ENCODE data around the gene LTB4R. TPM values are rescaled to one million over a fixed set of nuclear protein-coding genes. Genes with fewer than 3 reads are reported as not detected.
"Not testable (repeated sequence)": the region's sequence is repeated elsewhere in the genome, so short reads cannot be mapped to it uniquely, and the experiment has no call there.

Gene LTB4R
- polyA plus RNA-seq, 4 donors, result 2.6 to 4.7 (median 3.8) TPM

- DNase-seq (ENCODE audit: low read depth in 4 of 4, low spot score in 3 of 4), result no peak
These were observed 27.5 kb downstream of the LTB4R start for GRCh38 chr14:24338843-24339242.

- no peak for DNase-seq (ENCODE audit: low read depth in 4 of 4, low spot score in 3 of 4)
These were observed 28.2 kb downstream of the LTB4R start, which contains the start of gene RIPK3 for GRCh38 chr14:24339284-24340151. RIPK3 (minus strand) TSS chr14:24339991; CDS start chr14:24339826, 165 bp downstream.

GRCh38 chr14:24340606-24341005 lies 29.3 kb downstream of the LTB4R start:
- DNase-seq (ENCODE audit: low read depth in 4 of 4, low spot score in 3 of 4), result no peak

GRCh38 chr14:24342889-24343288 lies 31.6 kb downstream of the LTB4R start:
- no peak for DNase-seq (ENCODE audit: low read depth in 4 of 4, low spot score in 3 of 4)

GRCh38 chr14:24343795-24344660 lies 32.7 kb downstream of the LTB4R start:
- DNase-seq (ENCODE audit: low read depth in 4 of 4, low spot score in 3 of 4), result no peak

- DNase-seq (ENCODE audit: low read depth in 4 of 4, low spot score in 3 of 4), result no peak
These were observed 35.8 kb downstream of the LTB4R start for GRCh38 chr14:24347134-24347533.

GRCh38 chr14:24348186-24348585 lies 36.9 kb downstream of the LTB4R start:
- DNase-seq (ENCODE audit: low read depth in 4 of 4, low spot score in 3 of 4), result no peak

- DNase-seq (ENCODE audit: low read depth in 4 of 4, low spot score in 3 of 4), result no peak
These were observed 38.4 kb downstream of the LTB4R start for GRCh38 chr14:24349742-24350141.

- DNase-seq (ENCODE audit: low read depth in 4 of 4, low spot score in 3 of 4), result no peak
These were observed 40.2 kb downstream of the LTB4R start for GRCh38 chr14:24351517-24351916.

- DNase-seq (ENCODE audit: low read depth in 4 of 4, low spot score in 3 of 4), result no peak
These were observed 42.5 kb downstream of the LTB4R start for GRCh38 chr14:24353559-24354481.

GRCh38 chr14:24354482-24354825 lies 43.2 kb downstream of the LTB4R start:
- DNase-seq (ENCODE audit: low read depth in 4 of 4, low spot score in 3 of 4), result not testable (repeated sequence)

GRCh38 chr14:24355009-24355408 lies 43.7 kb downstream of the LTB4R start:
- no peak for DNase-seq (ENCODE audit: low read depth in 4 of 4, low spot score in 3 of 4)

- no peak for DNase-seq (ENCODE audit: low read depth in 4 of 4, low spot score in 3 of 4)
These were observed 44.9 kb downstream of the LTB4R start for GRCh38 chr14:24356208-24356607.

GRCh38 chr14:24360281-24360680 lies 49.0 kb downstream of the LTB4R start:
- no peak for DNase-seq (ENCODE audit: low read depth in 4 of 4, low spot score in 3 of 4)

GRCh38 chr14:24361326-24361725 lies 50.0 kb downstream of the LTB4R start:
- DNase-seq (ENCODE audit: low read depth in 4 of 4, low spot score in 3 of 4), result no peak

GRCh38 chr14:24362241-24362960 lies 51.1 kb downstream of the LTB4R start:
- no peak for DNase-seq (ENCODE audit: low read depth in 4 of 4, low spot score in 3 of 4)

GRCh38 chr14:24363401-24363800 lies 52.1 kb downstream of the LTB4R start:
- DNase-seq (ENCODE audit: low read depth in 4 of 4, low spot score in 3 of 4), result no peak

- DNase-seq (ENCODE audit: low read depth in 4 of 4, low spot score in 3 of 4), result no peak
These were observed 53.5 kb downstream of the LTB4R start for GRCh38 chr14:24364841-24365240.

GRCh38 chr14:24365600-24366412 lies 54.5 kb downstream of the LTB4R start:
- DNase-seq (ENCODE audit: low read depth in 4 of 4, low spot score in 3 of 4), result peak; percentile 82 to 84 (median 84)

Measured in right renal pelvis (tissue), 4 donors.